Measurements from ENCODE around the gene AKT1. TPM values are rescaled to one million over a fixed set of nuclear protein-coding genes. Genes with fewer than 3 reads are reported as not detected.
A peak's percentile ranks its signal among the peaks of the same experiment; 100 is the strongest.

AKT1 gene
- total and polyA plus RNA-seq, 2 of the 13 experiments (the other 11 are each of a cell fraction or from before 2014, with no cell fraction given), result 96.2 to 116 TPM

- no peak for TF ChIP-seq SMAD9 (CRISPR knock-in tag; IDR thresholded peaks at IDR 0.05)
- TF ChIP-seq RFXAP (CRISPR knock-in tag; IDR thresholded peaks at IDR 0.05; ENCODE audit: borderline replicate concordance), result no peak; the same call in 1 of the 2 replicates
- peak; percentile 79 for TF ChIP-seq ZNF263 (CRISPR knock-in tag; IDR thresholded peaks at IDR 0.05)
- TF ChIP-seq ZFAT (CRISPR knock-in tag; conservative IDR thresholded peaks at IDR 0.05), result no peak
- peak; percentile 88; the same call in 1 of the 2 replicates for TF ChIP-seq HOXD1 (CRISPR knock-in tag; IDR thresholded peaks at IDR 0.05)
- no peak for TF ChIP-seq HNF1A (IDR thresholded peaks at IDR 0.05; ENCODE audit: low read depth)
- TF ChIP-seq HNF1A (CRISPR knock-in tag; IDR thresholded peaks at IDR 0.05; ENCODE audit: borderline replicate concordance), result peak; percentile 43; the same call in 1 of the 2 replicates
- peak; percentile 93; the same call in 1 of the 2 replicates for TF ChIP-seq ZNF552 (CRISPR knock-in tag; IDR thresholded peaks at IDR 0.05; ENCODE audit: borderline replicate concordance)
- TF ChIP-seq ZNF20 (CRISPR knock-in tag; IDR thresholded peaks at IDR 0.05), result no peak
- TF ChIP-seq CBFB (CRISPR knock-in tag; IDR thresholded peaks at IDR 0.05), result peak; percentile 34; the same call in 1 of the 2 replicates
- peak; percentile 93; the same call in 1 of the 2 replicates for TF ChIP-seq ZFP37 (CRISPR knock-in tag; IDR thresholded peaks at IDR 0.05; ENCODE audit: borderline replicate concordance)
- TF ChIP-seq RFX3 (CRISPR knock-in tag; IDR thresholded peaks at IDR 0.05), result peak; percentile 30; the same call in 1 of the 2 replicates
- TF ChIP-seq ZBTB42 (CRISPR knock-in tag; IDR thresholded peaks at IDR 0.05), result 0 out of 2 replicates have a peak, but pooled peaks have one; percentile 48
- no peak for TF ChIP-seq SMARCC2 (IDR thresholded peaks at IDR 0.05)
- TF ChIP-seq ZEB1 (IDR thresholded peaks at IDR 0.05; ENCODE audit: insufficient replicate concordance, low read depth), result peak; percentile 76
- no peak for TF ChIP-seq ZNF512 (CRISPR knock-in tag; IDR thresholded peaks at IDR 0.05)
- peak; percentile 60; the same call in 1 of the 2 replicates for TF ChIP-seq TIGD3 (CRISPR knock-in tag; IDR thresholded peaks at IDR 0.05; ENCODE audit: borderline replicate concordance)
- TF ChIP-seq SP2 (CRISPR knock-in tag; IDR thresholded peaks at IDR 0.05), result no peak; the same call in 1 of the 2 replicates
- TF ChIP-seq XBP1 (CRISPR knock-in tag; IDR thresholded peaks at IDR 0.05), result no peak
- TF ChIP-seq HIC2 (CRISPR knock-in tag; IDR thresholded peaks at IDR 0.05; ENCODE audit: low read depth), result peak; percentile 100
- no peak for TF ChIP-seq LCORL (IDR thresholded peaks at IDR 0.05)
- TF ChIP-seq LCORL (CRISPR knock-in tag; IDR thresholded peaks at IDR 0.05), result peak; percentile 96
Observed at GRCh38 chr14:104735830-104736642, 59.5 kb downstream of the AKT1 start (continued).
